ENCODE measurements around the gene SERINC3. TPM values are rescaled to one million over a fixed set of nuclear protein-coding genes. Genes with fewer than 3 reads are reported as not detected.

SERINC3 gene
- total and polyA plus RNA-seq, 2 donors (not counting 3 experiments of a cell fraction or from before 2014, with no cell fraction given): 83.7 to 177 TPM

DNA sequence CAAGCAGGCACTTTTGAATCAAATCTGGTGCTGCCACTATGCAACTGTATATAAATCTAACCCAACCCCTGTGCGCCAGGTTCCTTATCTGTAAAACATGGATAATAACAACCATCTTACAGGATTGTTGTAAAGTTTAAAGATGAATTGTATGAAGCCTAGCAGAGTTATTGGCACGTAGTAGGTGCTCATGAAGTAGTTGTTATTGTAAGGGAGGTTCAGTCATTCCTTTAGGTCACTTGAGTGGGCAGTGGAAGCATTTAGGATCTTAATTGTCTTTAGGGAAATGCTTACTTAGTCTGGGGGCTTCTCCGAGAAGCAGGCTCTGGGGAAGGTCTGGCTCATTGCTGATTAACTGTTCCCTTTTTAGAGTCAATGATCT, 30.7 kb upstream of the SERINC3 start:
- Histone ChIP-seq H3K9me1 (replicated peaks; ENCODE audit: control insufficient read depth, extremely low read depth, insufficient read depth, low read length) (no peaks in the 10 kb centered on the region), H3K79me2 (ENCODE audit: control insufficient read depth, insufficient read depth, low read length) (peaks cover 23% of the 10 kb centered on the region), H3K9ac (replicated peaks; ENCODE audit: extremely low read depth, insufficient read depth, low read length) (peak overlapping the region; percentile 45), H3K27me3 (ENCODE audit: control insufficient read depth in 2 of 2, insufficient read depth in 2 of 2, low read length in 2 of 2) (no peaks in the 10 kb centered on the region), H3K27ac (ENCODE audit: insufficient read depth, low read depth, low read length) (peak overlapping the region; percentile 85), H3K4me2 (ENCODE audit: insufficient read depth, low read length) (peak overlapping the region; percentile 70), H3K4me3 (replicated peaks in 1 of 3; ENCODE audit: insufficient read depth in 1 of 3, low read depth in 1 of 3, low read length in 3 of 3) (no peak overlapping the region), H3K36me3 (ENCODE audit: control insufficient read depth in 2 of 2, extremely low read depth in 1 of 2, insufficient read depth in 2 of 2, low read length in 2 of 2) (no peaks in the 10 kb centered on the region), H3K9me3 (replicated peaks; ENCODE audit: control insufficient read depth, insufficient read depth, low read length) (no peaks in the 10 kb centered on the region), H3K4me1 (ENCODE audit: control insufficient read depth, extremely low read depth, insufficient read depth, low read length) (peaks cover 43% of the 10 kb centered on the region), H4K20me1 (replicated peaks; ENCODE audit: control insufficient read depth, extremely low read depth, insufficient read depth, low read length) (no peaks in the 10 kb centered on the region), H2AFZ (ENCODE audit: low read depth, low read length) (no peak overlapping the region)
- no peak for FAIRE-seq
- intact Hi-C loops (cut with micrococcal nuclease): loop anchor here (2.0 kb wide), 2 partner anchors 20 kb away; no protein-coding TSS in a partner anchor
- POLR2A ChIA-PET: no interaction called here
- no TSS peak for BruUV-seq (replicated peaks)
- dilution Hi-C loops (cut with MboI; ENCODE audit: extremely low pct_ligation_motif_present, low sequenced_read_pairs): no loop called here
- DNase-seq (ENCODE audit: low read depth, low spot score): no peak
- no peak for TF ChIP-seq POLR2A (IDR thresholded peaks at IDR 0.05; ENCODE audit: low read depth, low read length)
- no peak for TF ChIP-seq GATA2 (IDR thresholded peaks at IDR 0.05; ENCODE audit: insufficient read depth, insufficient read length, low read depth, low read length)
- TF ChIP-seq CTCF (IDR thresholded peaks at IDR 0.05; ENCODE audit: extremely low read depth in 1 of 2, insufficient read depth in 1 of 2, low read depth in 1 of 2, low read length in 2 of 2): no peak
- CTCF ChIA-PET: interaction anchor here (1.2 to 2.3 kb wide), 4 partner anchors 11 to 30 kb away, joined by 4 to 16 read pairs (median 5); partner anchors contain the start of gene PKIG

DNA sequence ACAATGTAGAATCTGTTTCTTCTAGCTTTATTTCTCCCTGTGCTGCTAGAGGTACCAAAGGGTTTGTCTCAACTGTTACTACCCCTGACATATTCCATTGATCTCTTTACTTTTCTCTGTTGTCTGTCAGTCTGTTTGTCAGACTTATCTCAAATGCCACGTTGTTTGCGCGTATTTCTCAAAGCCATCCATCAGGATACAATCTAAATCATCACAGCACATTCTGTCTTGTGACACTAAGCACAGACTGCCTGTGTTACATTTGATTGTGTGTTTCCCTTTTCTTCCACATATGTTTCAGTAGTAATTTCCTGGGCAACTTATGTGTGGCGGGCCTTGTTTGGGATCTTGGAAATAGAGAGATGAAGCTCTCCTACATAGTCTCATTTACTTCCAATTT, 30.2 kb upstream of the SERINC3 start:
- no TSS peak for BruUV-seq (replicated peaks)
- dilution Hi-C loops (cut with MboI; ENCODE audit: extremely low pct_ligation_motif_present, low sequenced_read_pairs) (no loop called here), intact Hi-C loops (cut with micrococcal nuclease) (loop anchor here (2.0 kb wide), 2 partner anchors 19 to 21 kb away; no protein-coding TSS in a partner anchor)
- FAIRE-seq (no peak), DNase-seq (ENCODE audit: low read depth, low spot score) (peak; percentile 35)
- no peak overlapping the region for H3K4me3 ChIP-seq (replicated peaks in 1 of 3; ENCODE audit: insufficient read depth in 1 of 3, low read depth in 1 of 3, low read length in 3 of 3)
- H3K9me3 ChIP-seq (replicated peaks; ENCODE audit: control insufficient read depth, insufficient read depth, low read length): no peaks in the 10 kb centered on the region
- CTCF ChIA-PET: interaction anchor here (0.8 to 2.3 kb wide), 4 partner anchors 14 to 31 kb away, joined by 3 to 16 read pairs (median 4); partner anchors contain the start of gene PKIG
- no peaks in the 10 kb centered on the region for H3K9me1 ChIP-seq (replicated peaks; ENCODE audit: control insufficient read depth, extremely low read depth, insufficient read depth, low read length)
- peak overlapping the region; percentile 85 for H3K27ac ChIP-seq (ENCODE audit: insufficient read depth, low read depth, low read length)
- peak overlapping the region; percentile 45 for H3K9ac ChIP-seq (replicated peaks; ENCODE audit: extremely low read depth, insufficient read depth, low read length)
- H4K20me1 ChIP-seq (replicated peaks; ENCODE audit: control insufficient read depth, extremely low read depth, insufficient read depth, low read length): no peaks in the 10 kb centered on the region
- POLR2A ChIA-PET: no interaction called here
- H3K4me2 ChIP-seq (ENCODE audit: insufficient read depth, low read length): no peak overlapping the region
- H3K79me2 ChIP-seq (ENCODE audit: control insufficient read depth, insufficient read depth, low read length): peaks cover 24% of the 10 kb centered on the region
- no peaks in the 10 kb centered on the region for H3K27me3 ChIP-seq (ENCODE audit: control insufficient read depth in 2 of 2, insufficient read depth in 2 of 2, low read length in 2 of 2)
- H2AFZ ChIP-seq (ENCODE audit: low read depth, low read length): no peak overlapping the region
- H3K36me3 ChIP-seq (ENCODE audit: control insufficient read depth in 2 of 2, extremely low read depth in 1 of 2, insufficient read depth in 2 of 2, low read length in 2 of 2): no peaks in the 10 kb centered on the region
- peaks cover 46% of the 10 kb centered on the region for H3K4me1 ChIP-seq (ENCODE audit: control insufficient read depth, extremely low read depth, insufficient read depth, low read length)
- no peak for TF ChIP-seq FOS (IDR thresholded peaks at IDR 0.05; ENCODE audit: borderline replicate concordance, insufficient read depth, low read length)
- TF ChIP-seq GATA2 (IDR thresholded peaks at IDR 0.05; ENCODE audit: insufficient read depth, insufficient read length, low read depth, low read length): no peak
- TF ChIP-seq CTCF (IDR thresholded peaks at IDR 0.05; ENCODE audit: extremely low read depth in 1 of 2, insufficient read depth in 1 of 2, low read depth in 1 of 2, low read length in 2 of 2): no peak
- TF ChIP-seq EZH2 (IDR thresholded peaks at IDR 0.05; ENCODE audit: borderline replicate concordance, low read depth, low read length, severe bottlenecking): no peak
- no peak for TF ChIP-seq POLR2A (IDR thresholded peaks at IDR 0.05; ENCODE audit: low read depth, low read length)
- no peak for TF ChIP-seq JUN (IDR thresholded peaks at IDR 0.05; ENCODE audit: borderline replicate concordance, insufficient read depth, insufficient read length, low read depth)
- TF ChIP-seq, protein P1, sequence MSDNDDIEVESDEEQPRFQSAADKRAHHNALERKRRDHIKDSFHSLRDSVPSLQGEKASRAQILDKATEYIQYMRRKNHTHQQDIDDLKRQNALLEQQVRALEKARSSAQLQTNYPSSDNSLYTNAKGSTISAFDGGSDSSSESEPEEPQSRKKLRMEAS (IDR thresholded peaks at IDR 0.05; ENCODE audit: insufficient read depth, insufficient read length): no peak
- TF ChIP-seq POLR2AphosphoS5 (IDR thresholded peaks at IDR 0.05; ENCODE audit: insufficient read depth, low read depth, low read length): no peak
- no peak for TF ChIP-seq MYC (IDR thresholded peaks at IDR 0.05; ENCODE audit: low read depth, low read length)

Measured in endothelial cell of umbilical vein (primary cell).